MG63 (cell line): ENCODE measurements around the gene KCNA1. TPM values are rescaled to one million over a fixed set of nuclear protein-coding genes. Genes with fewer than 3 reads are reported as not detected.
"Not testable (repeated sequence)": the region's sequence is repeated elsewhere in the genome, so short reads cannot be mapped to it uniquely, and the experiment has no call there.

ENCODE experiments used
- DNase-seq: peaks from one replicate; pipeline ENCODE4 v3.0.0-alpha.2; 2020
- H3K27me3 ChIP-seq: fragments of 250-450 bp; sonication (Bioruptor Pico); 2 replicates; pipeline ENCODE4 v1.5.1; 2020; ENCODE audit warnings: mild to moderate bottlenecking, moderate library complexity
- H3K36me3 ChIP-seq: fragments of 250-450 bp; sonication (Bioruptor Pico); 2 replicates; pipeline ENCODE4 v1.5.1; 2020; ENCODE audit warnings: mild to moderate bottlenecking, moderate library complexity
- H3K4me3 ChIP-seq: fragments of 250-450 bp; sonication (Bioruptor Pico); 2 replicates; pipeline ENCODE4 v1.5.1; 2020; ENCODE audit warnings: mild to moderate bottlenecking, moderate library complexity
- H3K9me3 ChIP-seq: fragments of 250-450 bp; sonication (Bioruptor Pico); 2 replicates; pipeline ENCODE4 v1.5.1; 2020; ENCODE audit warnings: mild to moderate bottlenecking, moderate library complexity
- total RNA-seq: library from RNA; depleted of rRNA; stranded (reverse); fragments of >200 nt; shearing (Covaris generic); gene quantifications from 2 replicates; pipeline ENCODE4 v1.2.3, GENCODE V29; 2014; ENCODE audit warnings: low replicate concordance; rRNA removed

KCNA1 gene
- total RNA-seq = not detected in 2 replicates

DNA sequence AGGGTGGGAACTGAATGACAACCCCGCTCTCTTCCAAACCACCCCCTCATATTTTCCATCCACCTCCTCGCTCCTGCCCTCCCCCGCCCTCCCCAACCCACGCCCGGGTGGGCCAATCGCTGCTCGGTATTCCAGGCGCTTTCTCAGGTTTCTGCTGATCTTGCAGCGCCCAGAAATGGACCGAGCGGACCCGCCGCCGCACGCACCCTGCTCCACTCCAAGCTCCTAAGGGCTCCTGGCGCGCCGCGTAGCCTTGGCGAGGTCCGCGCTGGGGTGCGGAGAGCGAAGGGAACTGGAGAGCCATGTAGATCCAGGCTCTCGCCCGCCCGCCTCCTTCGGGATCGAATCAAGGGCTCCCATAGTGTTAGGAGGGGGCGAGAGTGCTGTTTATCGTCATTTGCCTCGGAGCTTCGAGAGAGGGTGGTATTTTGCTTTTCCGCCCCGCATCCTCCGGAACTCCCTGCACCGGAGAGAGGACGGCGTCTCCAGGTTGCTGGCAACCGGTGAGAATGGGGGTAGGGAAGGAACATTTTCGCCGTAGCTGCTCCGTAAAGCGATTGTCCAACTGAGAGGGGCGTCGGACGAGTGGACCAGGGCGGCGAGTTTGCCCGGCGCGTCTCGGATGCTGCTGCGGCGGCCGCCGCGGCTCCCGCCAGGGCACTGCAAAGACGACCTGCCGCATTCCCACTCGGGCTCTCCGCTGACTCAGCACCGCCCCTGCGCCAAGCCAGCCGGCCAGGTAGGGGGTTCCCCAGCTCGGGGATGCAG is at the start of gene KCNA1:
KCNA1 (plus strand) TSS at position 172 of the 768 bp plus-strand sequence. CDS start 1,474 bp downstream, outside the sequence.
- Histone ChIP-seq H3K36me3 (no peaks in the 10 kb centered on the region), H3K27me3 (peaks cover 32% of the 10 kb centered on the region), H3K9me3 (no peaks in the 10 kb centered on the region), H3K4me3 (peak within 1 kb of the TSS; percentile 31)
- DNase-seq = peak; percentile 18

GRCh38 chr12:4860741-4861140 is 49.0 kb upstream of the KCNA1 start:
- H3K9me3 ChIP-seq = no peaks in the 10 kb centered on the region
- no peak overlapping the region for H3K4me3 ChIP-seq
- H3K36me3 ChIP-seq = no peaks in the 10 kb centered on the region
- no peak for DNase-seq
- peaks cover 6% of the 10 kb centered on the region for H3K27me3 ChIP-seq

DNA sequence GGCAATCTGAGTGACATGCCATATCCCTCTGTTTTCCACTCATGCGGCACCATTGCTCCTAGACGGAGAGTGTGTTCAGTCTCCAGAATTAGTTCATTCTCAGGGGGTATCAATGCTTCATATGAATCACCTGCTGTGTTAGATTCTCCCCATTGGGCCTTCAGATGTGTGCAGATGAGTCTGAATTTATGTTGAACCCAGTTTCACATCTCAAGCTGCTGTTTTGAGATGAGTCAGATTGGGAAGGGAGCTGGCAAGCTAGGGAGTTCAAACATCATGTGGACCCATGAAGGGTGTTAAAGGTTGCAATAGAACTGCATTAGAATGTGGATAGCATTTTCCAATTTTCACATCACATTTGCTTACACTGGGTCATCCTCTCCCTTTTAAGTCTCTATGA is 46.9 kb upstream of the KCNA1 start:
- Histone ChIP-seq H3K9me3 (no peaks in the 10 kb centered on the region), H3K27me3 (peaks cover 16% of the 10 kb centered on the region), H3K4me3 (no peak overlapping the region), H3K36me3 (no peaks in the 10 kb centered on the region)
- DNase-seq = no peak

DNA sequence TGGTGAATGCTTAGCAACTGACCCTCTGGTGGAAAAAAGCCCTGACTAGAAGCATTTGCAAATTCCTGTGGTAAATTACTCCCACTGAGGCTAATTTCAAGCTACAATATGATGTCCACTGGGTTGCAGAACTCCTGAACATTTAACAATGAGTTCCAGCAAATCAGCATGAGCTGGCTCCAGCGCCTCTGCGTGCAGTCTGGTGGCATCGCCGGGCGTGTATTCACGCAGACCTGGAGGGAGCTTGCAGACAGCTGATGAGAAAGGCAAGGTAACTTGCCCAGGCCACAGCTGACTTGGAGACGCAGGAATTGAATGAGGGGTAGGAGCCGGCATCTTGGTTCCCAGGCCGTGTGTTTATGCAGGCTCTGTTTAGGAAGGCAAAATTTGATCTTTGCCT is 45.1 kb upstream of the KCNA1 start:
- no peak for DNase-seq
- no peaks in the 10 kb centered on the region for H3K36me3 ChIP-seq
- no peaks in the 10 kb centered on the region for H3K9me3 ChIP-seq
- H3K4me3 ChIP-seq = no peak overlapping the region
- H3K27me3 ChIP-seq = peaks cover 16% of the 10 kb centered on the region

- Histone ChIP-seq H3K9me3 (no peaks in the 10 kb centered on the region), H3K27me3 (peaks cover 21% of the 10 kb centered on the region), H3K4me3 (no peak overlapping the region), H3K36me3 (no peaks in the 10 kb centered on the region)
- no peak for DNase-seq
These were observed 44.5 kb upstream of the KCNA1 start for GRCh38 chr12:4865246-4865645.

DNA sequence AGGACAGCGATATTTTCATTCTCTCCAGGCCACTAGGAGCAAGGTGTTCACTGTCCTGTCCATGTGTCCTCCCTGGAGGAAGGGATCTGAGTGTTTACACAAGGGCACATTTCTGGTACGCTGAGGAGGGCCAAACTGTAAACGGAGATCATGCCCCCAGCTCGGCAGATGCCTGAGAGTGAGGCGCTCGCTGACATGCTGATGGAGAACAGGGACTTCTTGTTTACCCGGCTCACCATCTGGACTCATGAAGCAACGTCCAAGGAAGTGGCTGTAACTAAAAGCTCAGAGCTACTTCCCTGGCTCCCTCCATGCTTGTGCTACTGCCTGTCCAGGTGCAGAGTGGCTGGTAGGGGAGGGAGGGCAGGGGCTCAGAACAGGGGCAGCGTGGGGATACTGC is 43.4 kb upstream of the KCNA1 start:
- Histone ChIP-seq H3K4me3 (no peak overlapping the region), H3K36me3 (no peaks in the 10 kb centered on the region), H3K9me3 (no peaks in the 10 kb centered on the region), H3K27me3 (peaks cover 23% of the 10 kb centered on the region)
- no peak for DNase-seq

GRCh38 chr12:4867384-4867783 is 42.3 kb upstream of the KCNA1 start:
- H3K4me3 ChIP-seq = no peak overlapping the region
- no peak for DNase-seq
- H3K36me3 ChIP-seq = no peaks in the 10 kb centered on the region
- H3K27me3 ChIP-seq = peaks cover 33% of the 10 kb centered on the region
- no peaks in the 10 kb centered on the region for H3K9me3 ChIP-seq

- no peak for DNase-seq
- H3K4me3 ChIP-seq = no peak overlapping the region
- no peaks in the 10 kb centered on the region for H3K9me3 ChIP-seq
- peaks cover 32% of the 10 kb centered on the region for H3K27me3 ChIP-seq
- H3K36me3 ChIP-seq = no peaks in the 10 kb centered on the region
These were observed 39.3 kb upstream of the KCNA1 start for GRCh38 chr12:4870423-4870822.

DNA sequence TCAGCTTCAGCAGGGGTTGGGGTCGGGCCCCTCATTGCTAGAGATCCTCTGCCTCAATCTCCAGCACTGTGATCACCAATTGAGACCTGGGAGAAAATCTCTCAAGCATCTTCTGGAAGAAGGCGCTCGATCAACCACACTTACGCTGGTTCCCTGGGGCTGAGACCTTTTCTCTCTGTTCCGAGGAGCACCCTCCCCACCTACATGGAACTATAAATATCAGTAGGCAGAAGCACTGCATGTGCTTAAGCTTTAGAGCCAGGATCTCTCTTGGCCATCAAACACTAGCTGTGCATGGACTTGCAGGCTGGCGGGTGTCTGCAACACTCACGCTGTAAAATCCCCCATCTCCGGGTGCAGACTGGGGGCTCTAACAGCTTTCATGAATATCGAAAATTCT is 38.2 kb upstream of the KCNA1 start:
- Histone ChIP-seq H3K9me3 (no peaks in the 10 kb centered on the region), H3K36me3 (no peaks in the 10 kb centered on the region), H3K27me3 (peaks cover 27% of the 10 kb centered on the region), H3K4me3 (no peak overlapping the region)
- DNase-seq = no peak

- H3K27me3 ChIP-seq = peaks cover 18% of the 10 kb centered on the region
- no peaks in the 10 kb centered on the region for H3K9me3 ChIP-seq
- no peak for DNase-seq
- no peaks in the 10 kb centered on the region for H3K36me3 ChIP-seq
- H3K4me3 ChIP-seq = no peak overlapping the region
These were observed 35.8 kb upstream of the KCNA1 start for GRCh38 chr12:4873947-4874346.

DNA sequence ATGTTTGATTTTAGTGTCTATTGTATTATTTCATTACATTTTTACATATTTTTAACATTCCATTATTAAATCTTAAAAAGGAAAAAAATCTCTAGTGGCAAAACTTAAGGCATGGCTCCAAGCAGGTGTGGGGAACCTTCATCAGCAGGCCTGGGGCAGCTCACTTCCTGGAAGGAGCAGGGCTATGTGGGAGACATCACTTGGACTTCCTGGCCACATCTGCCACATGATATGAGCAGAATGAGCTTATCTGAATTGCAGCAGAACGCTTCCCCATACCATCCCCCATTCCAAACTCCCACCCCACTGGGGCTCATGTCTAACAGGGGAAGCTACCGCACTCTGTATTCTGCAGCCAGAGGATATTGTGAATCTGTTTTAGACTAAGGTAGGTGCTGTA is 35.0 kb upstream of the KCNA1 start:
- no peak for DNase-seq

GRCh38 chr12:4879481-4879880 is 30.2 kb upstream of the KCNA1 start:
- H3K9me3 ChIP-seq, DNase-seq, H3K36me3 ChIP-seq: not testable (repeated sequence)

More for the DNA sequence above, 35.0 kb upstream of the KCNA1 start:
- Histone ChIP-seq H3K27me3 (peaks cover 18% of the 10 kb centered on the region), H3K36me3 (no peaks in the 10 kb centered on the region), H3K9me3 (no peaks in the 10 kb centered on the region; the same call in 1 of the 2 replicates), H3K4me3 (no peak overlapping the region)

DNA sequence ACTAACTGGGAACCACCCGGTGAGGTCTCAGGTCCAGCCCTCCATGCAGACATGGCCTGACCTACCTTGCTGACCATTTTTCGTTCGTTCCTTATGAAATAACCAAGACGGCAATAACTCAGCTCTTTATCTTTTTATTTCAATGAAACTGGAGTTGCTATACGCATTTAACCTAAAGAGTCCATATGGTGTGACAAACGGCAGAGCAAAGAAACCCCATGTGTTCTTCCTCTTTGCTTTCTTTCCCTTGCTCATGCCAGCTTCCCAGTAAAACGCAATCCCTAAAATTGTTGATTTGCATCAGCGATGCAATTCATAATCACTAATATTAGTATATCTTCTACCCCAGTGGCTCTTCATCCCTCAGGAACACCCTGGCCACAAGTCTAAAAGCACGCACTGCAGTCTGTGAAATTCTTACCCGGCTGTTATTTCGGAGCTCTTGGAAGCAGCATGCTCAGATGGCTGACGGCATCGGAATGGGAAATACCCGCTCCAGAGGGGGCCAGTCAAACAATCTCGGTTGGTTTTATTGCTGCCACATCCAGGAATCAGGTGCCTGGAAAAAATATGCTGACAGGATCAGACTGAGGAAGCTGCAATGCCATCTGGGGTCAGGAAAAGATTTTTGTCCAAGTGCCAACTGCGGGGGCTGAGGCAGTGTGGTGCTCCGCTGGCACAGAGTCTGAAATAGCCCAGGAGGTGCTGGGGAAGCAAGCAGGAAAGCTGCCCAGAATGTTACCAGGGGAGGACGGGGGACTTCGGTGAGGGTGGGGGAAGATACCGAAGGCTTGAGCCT is 28.2 kb upstream of the KCNA1 start:
- DNase-seq = peak; percentile 42
- H3K9me3 ChIP-seq = peaks cover 3% of the 10 kb centered on the region; the same call in 1 of the 2 replicates
- 0 out of 2 replicates have a peak, but pooled peaks cover 3% of the 10 kb centered on the region for H3K27me3 ChIP-seq
- no peak overlapping the region for H3K4me3 ChIP-seq
- no peaks in the 10 kb centered on the region for H3K36me3 ChIP-seq

More at GRCh38 chr12:4879481-4879880, 30.2 kb upstream of the KCNA1 start:
- H3K27me3 ChIP-seq, H3K4me3 ChIP-seq: not testable (repeated sequence)

DNA sequence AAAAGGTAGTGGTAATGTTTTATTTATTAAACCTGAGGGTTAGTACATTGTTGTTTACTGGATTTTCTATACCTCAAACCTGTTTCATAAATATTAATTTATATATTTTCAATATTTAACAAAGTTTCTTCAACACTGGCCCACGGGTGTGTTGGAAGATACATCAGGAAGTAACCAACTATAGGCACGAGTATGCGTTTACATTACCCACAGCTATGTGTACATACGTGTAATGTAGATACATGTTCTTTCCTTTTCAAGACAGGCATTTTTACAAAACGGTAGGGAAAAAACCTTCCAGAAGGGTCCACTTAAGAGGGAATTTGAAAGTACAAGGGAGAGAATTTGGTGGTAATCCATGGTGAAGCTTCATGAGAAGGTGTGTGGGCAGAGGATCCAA is 17.8 kb upstream of the KCNA1 start:
- peaks cover 66% of the 10 kb centered on the region for H3K27me3 ChIP-seq
- no peak for DNase-seq
- H3K4me3 ChIP-seq = no peak overlapping the region
- H3K36me3 ChIP-seq = no peaks in the 10 kb centered on the region
- no peaks in the 10 kb centered on the region for H3K9me3 ChIP-seq

GRCh38 chr12:4892418-4892817 is 17.3 kb upstream of the KCNA1 start:
- Histone ChIP-seq H3K4me3 (no peak overlapping the region), H3K36me3 (no peaks in the 10 kb centered on the region), H3K27me3 (peaks cover 62% of the 10 kb centered on the region), H3K9me3 (no peaks in the 10 kb centered on the region)
- DNase-seq = no peak

- H3K27me3 ChIP-seq = peaks cover 52% of the 10 kb centered on the region
- no peak overlapping the region for H3K4me3 ChIP-seq
- DNase-seq = no peak
- no peaks in the 10 kb centered on the region for H3K9me3 ChIP-seq
- no peaks in the 10 kb centered on the region for H3K36me3 ChIP-seq
These were observed 15.7 kb upstream of the KCNA1 start for GRCh38 chr12:4894019-4894418.

DNA sequence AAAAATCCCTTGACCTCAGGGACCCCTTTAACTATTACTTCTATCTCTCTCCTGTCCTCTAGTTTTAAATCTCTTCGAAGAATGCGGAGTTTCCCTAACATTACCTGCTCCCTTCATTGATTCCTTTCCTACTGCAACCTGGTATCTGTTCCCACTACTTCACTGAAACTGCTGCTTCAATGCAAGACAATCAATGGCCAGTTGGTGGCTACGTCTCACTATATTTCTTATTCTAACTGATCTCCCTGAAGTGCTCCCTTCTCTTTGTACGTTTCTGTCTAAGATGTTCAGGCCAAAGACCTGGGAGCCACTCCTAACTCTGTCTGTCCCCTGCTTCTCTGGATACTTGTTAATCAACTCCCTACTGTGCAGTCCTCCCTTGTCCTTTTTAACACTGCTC is 10.3 kb upstream of the KCNA1 start:
- peaks cover 5% of the 10 kb centered on the region for H3K27me3 ChIP-seq
- H3K4me3 ChIP-seq = no peak overlapping the region
- no peak for DNase-seq
- no peaks in the 10 kb centered on the region for H3K36me3 ChIP-seq
- peaks cover 3% of the 10 kb centered on the region; the same call in 1 of the 2 replicates for H3K9me3 ChIP-seq
